Islet precursor cell (in vitro differentiated cells): ENCODE measurements around the gene FAM53B.
A peak's percentile ranks its signal among the peaks of the same experiment; 100 is the strongest.
"Not testable (repeated sequence)": the region's sequence is repeated elsewhere in the genome, so short reads cannot be mapped to it uniquely, and the experiment has no call there.

Experiments used
- DNase-seq: peaks from one replicate; pipeline ENCODE4 v3.0.0-alpha.2; 2018

The FAM53B gene

DNA sequence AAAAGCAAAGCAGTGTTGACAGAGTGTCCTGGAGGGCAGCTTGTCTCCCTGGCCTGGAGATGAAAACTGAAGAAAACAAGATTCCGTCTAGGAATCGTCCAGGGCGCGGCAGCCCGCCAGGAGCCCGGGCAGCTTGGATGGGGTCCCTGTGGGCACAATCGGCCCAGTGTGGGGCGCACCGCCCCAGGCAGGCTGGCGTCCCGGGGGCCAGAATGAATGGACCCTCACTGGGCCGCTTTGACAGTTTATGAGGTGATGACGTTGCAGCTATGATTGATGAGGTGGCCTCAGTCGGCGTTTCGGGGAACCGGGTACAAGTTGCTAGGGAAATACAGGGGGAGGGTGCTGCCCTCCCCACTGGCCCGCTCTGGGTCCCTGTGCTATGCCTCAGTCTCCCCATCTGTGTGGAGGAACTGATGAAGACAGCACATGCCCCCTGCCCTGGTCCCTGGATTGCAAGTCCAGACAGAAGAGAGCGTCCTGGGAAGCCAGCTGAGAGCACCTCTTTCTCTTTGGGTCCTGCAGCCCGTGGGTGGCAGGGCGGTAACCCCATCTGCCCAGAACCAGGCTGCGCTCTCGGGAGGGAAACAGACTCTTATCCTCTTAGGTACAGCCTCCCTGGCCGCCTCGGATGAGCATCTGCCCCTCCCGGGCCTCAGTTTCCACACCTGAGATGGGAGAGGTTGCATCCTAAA, 151.3 kb downstream of the FAM53B start:
- DNase-seq = no peak

DNA sequence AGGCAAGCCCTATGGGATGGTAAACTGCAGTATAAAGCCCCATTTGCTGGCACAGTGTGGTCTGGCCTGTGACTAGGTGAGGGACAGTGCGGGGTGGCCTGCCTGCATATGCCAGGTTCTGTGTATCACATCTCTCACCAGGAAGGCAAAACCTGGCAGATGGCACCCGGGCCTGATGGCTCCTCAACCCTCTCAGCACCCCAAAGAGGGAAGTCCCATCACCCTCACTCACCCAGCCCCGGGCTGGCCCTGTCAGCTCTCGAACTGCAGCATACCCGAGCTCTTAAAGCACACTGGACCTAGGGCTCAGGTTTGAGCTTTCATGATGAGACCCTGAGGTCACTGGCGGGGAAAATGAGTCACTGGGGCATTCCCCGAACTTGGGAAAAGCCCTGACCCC, 152.1 kb downstream of the FAM53B start:
- DNase-seq = no peak

DNA sequence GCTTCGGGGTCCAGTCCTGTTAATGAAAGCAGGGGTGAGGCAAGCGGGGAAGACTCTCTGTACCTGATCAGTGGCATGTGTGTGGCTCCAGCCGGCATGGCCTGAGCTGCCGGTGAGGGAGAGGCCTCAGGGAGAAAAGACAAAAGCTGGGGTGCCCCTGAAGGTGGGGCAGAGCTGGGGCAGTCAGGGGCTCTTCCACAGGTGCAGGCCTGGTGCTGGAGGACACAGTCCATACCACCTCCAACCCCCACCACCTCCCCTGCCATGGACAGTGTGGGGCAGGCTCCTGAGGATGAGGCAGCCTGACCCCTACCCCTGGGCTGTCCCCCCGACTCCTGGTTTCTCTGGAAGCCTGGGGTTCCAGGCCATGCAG, 153.1 kb downstream of the FAM53B start:
- no peak for DNase-seq

DNA sequence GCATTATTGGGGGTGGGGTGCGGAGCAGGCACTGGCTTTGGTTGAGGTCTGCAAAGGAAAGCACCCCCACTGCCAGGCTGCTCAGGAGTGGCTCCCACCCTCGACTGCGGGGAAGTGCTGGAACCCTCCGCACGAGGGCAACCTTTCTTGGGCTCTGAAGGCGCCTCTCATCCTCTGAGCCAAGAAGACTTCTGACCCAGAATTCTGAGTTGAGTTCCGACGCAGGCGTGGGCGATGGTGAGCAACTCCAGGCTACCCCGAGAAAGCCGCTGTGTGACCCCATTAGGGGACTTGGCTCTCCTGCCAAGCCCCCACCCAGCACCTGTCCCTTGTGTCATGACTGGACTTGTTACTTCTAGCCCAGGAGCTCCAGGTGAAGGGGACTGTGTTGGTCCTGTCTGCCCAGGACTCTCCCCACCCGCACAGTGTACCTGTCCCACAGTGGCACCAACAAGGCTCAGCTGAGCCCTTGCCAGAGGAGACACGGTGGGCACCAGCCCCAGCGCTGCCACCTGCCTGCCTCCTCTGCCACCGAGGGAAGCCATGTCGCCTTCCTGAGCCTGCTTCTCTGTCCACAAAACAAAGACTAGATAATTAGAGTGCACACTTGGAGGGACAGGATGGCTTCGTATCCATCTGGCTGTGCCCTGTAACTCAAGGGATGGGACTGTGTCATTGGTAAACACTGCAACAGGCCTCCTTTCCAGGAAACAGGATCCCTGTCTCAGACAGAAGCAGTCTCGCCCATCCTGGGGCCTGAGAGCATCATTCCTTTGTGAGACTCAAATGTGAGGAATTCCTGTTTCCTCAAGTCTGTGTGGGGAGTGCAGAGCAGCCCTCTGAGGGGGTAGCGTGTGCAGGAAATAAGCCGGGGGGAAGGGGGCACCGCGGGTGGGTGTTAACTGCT, 153.7 kb downstream of the FAM53B start:
- DNase-seq = no peak

DNA sequence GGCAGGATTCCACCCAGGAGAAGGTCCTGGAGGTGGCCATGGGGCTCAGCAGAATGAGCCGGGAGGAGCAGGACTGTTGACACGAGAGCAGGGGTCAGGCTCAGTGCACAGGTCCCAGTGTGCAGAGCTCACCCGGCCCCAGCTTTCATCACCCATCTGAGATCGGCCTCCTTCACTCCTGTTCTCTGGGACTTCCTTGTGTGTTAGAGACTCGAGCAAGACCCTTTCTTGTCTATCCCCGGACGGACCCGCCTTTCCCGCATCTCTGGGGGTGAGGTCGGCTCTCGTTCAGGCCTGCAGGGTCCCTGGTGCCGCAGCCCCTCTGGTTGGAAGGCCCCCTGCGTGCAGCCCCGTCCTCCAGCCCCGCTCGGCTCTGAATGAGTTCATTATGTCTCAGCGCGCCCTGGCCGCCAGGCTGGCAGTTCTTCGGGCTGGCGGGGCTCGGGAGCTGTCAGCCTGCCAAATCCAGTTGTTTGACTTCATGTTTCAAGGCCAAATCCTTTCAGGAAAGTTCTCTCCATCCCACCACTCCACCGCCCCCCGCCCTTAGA, 154.6 kb downstream of the FAM53B start:
- DNase-seq = no peak

DNA sequence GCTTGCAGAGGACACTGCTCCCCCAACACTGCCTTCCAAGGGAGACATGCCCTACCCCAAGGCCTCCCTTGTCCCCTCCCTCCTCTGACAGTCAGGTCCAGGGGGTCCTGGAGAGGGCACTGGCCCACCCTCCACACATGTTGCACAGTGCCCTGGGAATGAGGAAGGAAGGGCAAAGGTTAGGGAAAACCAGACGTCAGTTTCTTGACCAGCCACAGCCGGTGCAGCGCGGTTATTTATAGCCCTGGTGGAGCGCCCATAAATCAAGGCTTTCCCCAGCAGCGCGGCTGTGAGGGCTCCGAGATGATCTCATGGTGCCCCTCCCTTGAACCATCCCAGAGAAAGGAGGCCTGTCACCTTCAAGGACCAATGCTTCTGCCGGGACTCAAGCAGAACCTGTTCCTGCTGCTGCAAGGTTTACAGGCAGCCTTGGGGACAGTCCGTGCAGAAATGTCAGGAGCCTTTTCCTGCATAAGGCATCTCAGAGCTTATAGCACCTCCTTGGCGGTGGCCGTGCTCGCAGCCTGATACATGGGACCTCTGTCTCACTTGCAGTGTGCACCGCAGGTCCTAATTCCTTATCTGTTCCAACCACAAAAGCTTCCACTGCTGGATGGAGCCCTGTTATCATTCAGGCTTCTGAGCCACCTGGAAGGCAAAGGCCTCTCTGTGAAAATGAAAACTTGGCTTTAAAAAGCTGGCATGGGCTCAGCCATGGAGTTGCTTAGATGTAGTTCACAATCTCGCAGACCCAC, 155.3 kb downstream of the FAM53B start:
- peak; percentile 75 for DNase-seq

DNA sequence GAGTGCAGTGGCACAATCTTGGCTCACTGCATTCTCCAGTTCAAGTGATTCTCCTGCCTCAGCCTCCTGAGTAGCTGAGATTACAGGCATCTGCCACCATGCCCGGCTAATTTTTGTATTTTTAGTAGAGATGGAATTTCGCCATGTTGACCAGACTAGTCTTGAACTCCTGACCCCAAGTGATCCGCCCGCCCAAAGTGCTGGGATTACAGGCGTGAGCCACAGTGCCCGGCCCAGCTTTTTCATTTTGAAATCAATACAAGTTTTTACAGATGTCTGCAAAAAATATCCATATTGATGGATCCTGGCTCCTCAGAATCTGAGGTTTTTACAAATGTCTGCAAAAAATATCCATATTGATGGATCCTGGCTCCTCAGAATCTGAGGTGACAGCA, 155.8 kb downstream of the FAM53B start:
- not testable (repeated sequence) for DNase-seq

DNA sequence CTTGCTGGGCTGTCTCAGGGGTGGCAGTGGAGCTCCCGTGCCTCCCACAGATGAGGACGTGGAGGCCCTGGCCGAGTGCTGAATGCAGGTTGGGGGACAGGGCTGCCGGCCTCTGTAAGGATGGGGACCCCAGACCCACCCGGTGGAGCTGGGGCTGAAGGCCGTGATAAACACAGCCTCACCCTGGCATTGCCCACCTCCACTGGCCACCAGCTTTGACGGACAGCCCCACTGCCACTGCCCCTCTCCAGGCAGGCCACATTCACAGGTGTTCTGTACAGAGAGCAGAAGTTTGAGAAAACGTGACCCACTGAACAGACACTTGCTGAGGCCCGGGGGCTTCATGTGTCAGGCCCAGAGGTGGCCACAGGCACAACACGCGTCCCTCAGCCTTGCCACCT, 156.4 kb downstream of the FAM53B start:
- no peak for DNase-seq

DNA sequence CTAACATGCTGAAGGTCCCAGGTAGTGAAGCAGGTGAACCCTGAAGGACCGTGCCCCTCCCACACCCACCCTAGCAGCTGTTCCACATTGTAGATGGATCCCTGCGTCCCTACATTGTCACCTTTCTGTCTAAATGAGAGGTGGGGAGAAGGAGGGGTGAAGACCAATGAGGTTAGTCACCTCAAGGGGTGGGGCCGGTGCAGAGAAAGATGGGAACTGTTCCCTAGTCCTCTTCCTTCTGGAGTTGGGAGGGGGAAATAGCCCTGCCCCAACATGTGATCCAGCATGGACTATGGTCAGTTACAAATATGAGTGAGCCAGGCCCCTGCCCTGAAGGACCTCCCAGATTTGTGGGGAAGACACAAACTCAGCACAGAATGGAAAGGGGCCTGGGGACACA, 158.0 kb downstream of the FAM53B start:
- DNase-seq = no peak

DNA sequence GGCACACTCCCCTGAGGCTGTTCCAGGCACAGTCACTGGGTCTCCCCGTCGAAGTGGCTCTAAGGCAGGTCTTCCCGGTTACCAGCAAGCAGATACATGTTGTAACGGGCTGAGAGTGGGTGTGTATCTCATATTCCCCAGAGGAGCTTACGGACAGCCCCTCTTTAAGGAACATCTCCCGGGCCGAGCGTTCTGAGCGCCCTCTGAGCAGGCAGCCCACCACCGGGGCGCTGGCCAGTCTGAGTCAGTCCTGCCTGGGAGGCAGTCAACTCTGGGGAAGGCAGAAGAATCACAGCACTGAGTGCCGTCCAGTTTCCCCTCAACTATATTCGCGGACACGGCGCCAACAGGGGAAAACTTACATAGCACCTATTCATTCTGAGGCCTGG, 165.2 kb downstream of the FAM53B start:
- no peak for DNase-seq

DNA sequence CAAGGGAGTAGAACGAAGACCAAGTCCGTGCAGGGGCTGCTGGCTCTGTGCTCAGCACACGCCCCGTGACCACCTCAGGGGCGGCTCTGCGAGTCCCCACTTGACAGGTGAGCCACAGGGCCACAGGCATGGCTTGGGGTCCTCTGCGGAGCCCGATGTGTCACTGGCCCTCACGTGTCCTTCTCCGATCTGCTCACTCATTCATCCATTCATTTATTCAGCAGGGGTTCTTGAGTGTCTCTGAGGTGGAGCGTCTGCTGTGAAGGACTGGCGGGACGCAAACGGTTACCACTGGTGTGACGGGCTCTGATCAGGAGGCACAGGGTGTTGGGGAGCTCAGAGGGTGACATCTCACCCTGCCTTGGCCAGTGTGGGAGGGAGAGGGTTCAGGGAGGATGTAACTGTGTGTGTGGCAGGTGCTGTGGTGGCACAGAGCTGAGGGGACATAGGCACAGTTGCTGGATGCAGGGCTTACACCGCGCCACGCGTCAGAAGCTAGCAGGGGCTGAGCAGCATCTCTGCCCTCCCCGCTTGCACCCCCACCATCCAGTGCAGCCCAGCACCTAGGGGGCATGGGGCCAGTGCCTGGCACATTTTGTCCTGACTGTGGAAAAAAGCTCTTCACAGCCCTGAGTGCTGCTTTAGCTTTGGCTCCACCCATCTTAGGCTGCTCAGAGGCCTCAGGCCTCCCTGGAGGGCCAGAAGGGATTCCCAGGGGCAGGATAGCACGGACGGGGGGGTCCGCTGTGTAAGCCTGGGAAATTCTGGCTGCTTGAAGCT, 165.8 kb downstream of the FAM53B start:
- no peak for DNase-seq

DNA sequence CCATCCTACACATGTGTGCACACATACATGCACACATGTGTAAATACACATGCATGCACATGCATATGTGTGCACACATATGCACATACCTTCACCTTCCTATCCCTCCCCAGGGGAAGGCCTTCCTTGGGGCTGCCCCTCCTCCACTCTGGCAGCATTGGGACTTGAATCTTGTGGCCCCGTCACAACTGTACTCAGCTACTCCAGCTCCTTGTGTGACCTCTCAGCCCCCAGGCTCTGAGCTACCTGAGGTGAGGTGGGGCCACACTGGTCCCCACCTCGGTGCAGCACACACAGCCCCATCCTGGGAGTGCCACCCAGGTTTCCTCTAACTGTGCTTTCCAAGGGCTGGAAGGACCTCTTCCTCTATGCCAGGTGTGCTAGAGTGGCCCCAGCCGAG, 166.5 kb downstream of the FAM53B start:
- no peak for DNase-seq

DNA sequence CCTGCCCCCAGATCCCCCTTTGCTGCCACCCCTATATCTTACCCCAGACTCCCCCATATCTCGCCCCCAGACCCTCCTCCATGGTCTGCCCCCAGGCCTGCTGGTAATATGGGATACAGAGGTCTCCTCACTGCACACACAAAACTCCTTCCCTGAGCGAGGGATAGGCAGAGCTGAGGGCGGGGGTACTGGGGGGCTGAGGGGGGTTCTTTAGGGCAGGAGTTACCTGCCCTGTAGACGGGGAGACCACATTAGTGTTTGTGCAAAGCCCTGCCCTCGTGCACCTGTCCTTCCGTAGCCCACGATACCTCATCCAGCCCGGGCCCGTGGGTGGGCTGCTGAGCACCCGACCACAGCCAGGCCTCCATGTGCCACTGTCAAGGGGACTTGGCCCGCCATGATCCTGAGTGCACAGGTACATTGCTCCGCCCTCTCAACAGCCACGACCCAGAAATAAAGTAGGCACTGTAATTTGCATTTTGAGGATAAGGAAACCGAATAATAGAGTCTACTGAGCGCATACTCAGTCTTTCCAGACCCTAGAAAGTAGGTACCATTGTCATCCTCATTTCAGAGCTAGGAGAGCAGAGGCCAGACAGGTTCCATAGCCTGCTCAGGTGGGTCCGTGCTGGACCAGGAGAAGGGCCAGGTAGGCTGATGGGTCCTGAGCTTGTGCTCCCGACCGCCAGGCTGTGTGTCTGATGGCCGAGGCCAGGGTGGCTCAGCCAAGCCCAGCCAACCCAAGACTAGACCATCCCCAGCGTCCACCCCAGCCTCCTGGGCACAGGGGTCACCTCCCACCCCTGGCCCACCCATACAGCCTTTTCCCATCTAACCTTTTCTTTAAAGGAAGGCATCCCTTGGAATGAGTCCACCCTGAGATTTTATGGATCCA, 167.4 kb downstream of the FAM53B start:
- no peak for DNase-seq

DNA sequence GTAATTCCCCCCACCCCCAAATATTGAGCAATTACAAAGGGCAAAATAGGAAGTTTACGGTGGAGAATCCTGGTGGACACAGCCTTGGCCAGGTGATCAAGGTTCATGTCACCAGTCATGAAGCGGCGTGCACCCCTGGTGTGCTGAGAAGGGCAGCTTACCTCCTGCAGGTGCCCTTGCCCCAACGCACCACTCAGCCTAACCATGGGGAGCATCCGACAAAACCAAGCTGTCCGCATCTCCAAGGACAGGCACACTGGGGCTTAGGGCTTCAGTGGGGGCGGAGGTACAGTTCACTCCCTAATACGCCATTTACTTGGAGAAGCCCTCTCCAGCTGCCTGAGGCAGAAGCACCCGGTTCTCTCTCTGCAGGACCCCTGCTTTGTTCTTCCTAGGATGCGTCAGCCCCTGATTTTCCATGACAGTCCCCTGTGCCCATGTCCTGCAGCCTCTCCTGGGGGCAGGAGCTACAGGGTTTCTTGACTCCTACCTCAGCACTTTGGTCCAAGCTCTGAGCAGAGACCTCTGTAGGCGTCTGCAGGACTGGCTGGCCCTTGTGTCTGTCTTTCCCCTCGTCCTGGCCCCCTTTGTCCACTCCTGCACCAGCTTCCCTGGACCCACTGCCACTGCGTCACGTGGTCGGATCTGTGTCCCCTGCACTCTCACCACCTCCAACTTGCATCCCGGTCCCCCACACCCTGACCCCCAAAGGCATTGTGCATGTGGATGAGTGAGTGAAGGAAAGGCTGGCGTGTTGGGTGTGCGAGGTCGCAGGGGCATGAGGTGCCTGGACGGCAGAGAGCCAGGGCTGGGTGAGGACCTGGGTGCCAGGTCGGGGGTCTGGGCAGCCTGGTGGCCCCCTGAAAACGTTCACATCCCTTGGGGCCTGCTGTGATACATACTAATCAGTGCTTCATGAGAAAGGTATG, 168.8 kb downstream of the FAM53B start:
- DNase-seq = no peak

DNA sequence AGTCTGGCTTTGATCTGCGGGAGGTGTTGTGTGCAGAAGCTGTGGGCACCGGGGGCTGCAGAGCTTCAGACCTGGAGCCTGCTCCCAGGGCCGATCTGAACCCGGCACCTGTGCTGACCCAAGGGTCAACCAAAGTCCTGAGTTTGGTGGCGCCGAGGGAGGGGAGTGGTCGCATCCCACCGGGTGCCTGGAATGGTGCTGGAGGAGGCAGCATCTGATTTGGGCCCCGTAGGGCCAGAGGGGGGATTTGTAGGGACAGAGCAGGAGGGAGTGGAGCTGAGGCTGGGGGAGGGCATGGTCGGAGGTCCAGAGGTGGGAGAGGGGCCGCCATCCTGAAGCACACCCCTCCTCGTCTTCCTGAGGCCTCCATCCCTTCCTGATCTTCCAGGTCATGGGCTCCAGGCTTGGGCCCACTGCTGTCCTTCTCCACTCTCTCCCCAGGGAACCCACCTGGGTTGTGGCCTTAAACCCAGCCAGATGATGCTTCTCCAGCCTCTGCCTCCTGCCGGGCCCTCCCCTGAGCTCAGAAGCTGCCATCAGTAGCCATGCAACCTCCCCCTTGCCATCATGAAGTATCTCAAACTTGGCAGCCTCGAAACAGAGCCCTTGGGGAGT, 169.6 kb downstream of the FAM53B start:
- DNase-seq = no peak

DNA sequence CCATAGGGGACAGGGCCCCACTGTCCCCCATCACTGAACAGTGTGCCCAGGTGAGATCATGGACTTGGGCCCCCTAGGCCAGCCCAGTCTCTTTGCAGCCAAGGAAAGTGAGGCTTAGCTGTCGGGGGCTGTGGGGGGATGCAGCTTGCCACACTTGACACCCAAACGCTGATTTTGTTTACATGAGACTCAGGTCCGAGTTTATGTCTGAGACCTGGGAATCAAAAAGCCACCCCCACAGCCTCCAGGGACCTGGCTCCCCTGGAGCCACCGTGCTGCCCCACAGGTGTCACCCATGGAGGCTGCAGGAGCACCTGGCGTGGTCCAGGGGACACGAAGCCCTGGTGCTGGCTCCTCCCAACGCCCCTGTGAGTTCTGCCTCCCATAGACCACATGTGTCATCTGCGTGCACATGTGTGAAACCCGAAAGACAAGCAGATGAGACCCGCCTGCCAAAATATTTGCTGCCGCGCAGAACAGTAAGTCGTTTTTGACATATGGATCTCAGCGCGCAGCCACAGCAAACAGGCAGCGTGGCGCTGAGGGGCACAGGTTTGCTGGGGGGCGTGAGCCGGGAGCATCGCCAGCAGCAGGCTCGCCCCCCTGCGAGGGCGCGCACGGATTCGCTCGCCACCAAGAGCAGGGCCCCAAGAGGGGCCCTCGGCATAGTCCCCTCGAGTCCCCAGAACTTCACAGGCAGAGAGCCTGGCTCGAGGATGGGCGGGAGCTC, 170.3 kb downstream of the FAM53B start:
- DNase-seq = no peak

DNA sequence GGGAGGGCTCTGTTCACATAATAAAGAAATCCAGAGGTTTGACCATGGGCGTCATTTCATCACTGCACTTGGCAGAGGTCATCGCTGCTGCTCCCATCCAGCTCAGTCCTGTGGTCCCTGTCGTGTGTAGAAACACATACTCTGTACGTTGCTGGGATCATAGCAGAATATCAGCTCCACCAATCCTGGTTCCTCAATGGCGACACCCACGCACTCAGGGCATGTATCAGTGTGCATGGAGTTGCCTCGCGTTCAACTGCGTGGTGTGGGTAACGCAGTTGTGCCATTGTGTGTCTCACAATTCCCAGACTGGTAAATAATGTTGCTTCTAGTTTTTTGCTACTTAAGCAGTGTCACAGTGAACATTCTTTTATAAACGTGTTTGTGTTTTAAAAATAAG, 171.4 kb downstream of the FAM53B start:
- no peak for DNase-seq

DNA sequence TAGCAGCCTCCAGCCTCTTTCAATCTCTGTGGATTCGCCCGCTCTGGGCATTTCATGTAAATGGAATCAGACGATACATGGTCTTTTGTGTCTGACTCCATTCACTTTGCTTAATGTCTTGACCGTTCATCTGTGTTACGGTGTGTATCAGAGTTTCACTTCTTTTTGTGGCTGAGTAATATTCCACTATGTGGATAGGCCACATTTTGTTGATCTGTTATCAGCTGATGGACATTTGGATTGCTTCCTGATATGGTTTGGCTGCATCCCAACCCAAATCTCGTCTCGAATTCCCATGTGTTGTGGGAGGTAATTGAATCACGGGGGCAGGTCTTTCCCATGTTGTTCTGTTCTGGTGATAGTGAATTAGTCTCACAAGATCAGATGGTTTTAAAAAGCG, 173.5 kb downstream of the FAM53B start:
- no peak for DNase-seq
